H9 (cell line): ENCODE data around the gene GFER. TPM values are rescaled to one million over a fixed set of nuclear protein-coding genes. Genes with fewer than 3 reads are reported as not detected.

Experiments used
- DNase-seq: peaks from one replicate; pipeline ENCODE4 v3.0.0-alpha.2; 2017
- H2AFZ ChIP-seq: one replicate; pipeline ENCODE4 v1.6.1; 2013; ENCODE audit warnings: mild to moderate bottlenecking, low read length, control low read depth, moderate library complexity
- H2AK5ac ChIP-seq: 2 replicates; pipeline ENCODE4 v1.6.1; 2013; ENCODE audit warnings: low read length, control low read depth, mixed read lengths; ENCODE audit not compliant: insufficient read length
- H2BK120ac ChIP-seq: one replicate; pipeline ENCODE4 v1.6.1; 2013; ENCODE audit warnings: low read depth, mild to moderate bottlenecking, low read length, control low read depth, inconsistent platforms; ENCODE audit not compliant: poor library complexity, severe bottlenecking
- H2BK12ac ChIP-seq: 2 replicates; pipeline ENCODE4 v1.6.1; 2013; ENCODE audit warnings: low read length, control low read depth, mixed read lengths, low read depth; ENCODE audit not compliant: insufficient read length
- H2BK15ac ChIP-seq: 2 replicates; pipeline ENCODE4 v1.6.1; 2013; ENCODE audit warnings: low read depth, low read length, control low read depth
- H2BK20ac ChIP-seq: one replicate; pipeline ENCODE4 v1.6.1; 2013; ENCODE audit warnings: low read depth, mild to moderate bottlenecking, low read length, control low read depth, inconsistent platforms; ENCODE audit not compliant: poor library complexity, severe bottlenecking
- H2BK5ac ChIP-seq: 2 replicates; pipeline ENCODE4 v1.6.1; 2013; ENCODE audit warnings: low read length, control low read depth, mixed read lengths; ENCODE audit not compliant: insufficient read length
- H3K14ac ChIP-seq: 2 replicates; pipeline ENCODE4 v1.6.1; 2013; ENCODE audit warnings: low read length, control low read depth; ENCODE audit not compliant: insufficient read depth
- H3K18ac ChIP-seq: 2 replicates; pipeline ENCODE4 v1.6.1; 2013; ENCODE audit warnings: low read depth, mild to moderate bottlenecking, mixed read lengths, low read length, control low read depth; ENCODE audit not compliant: insufficient read length
- H3K23ac ChIP-seq: 2 replicates; pipeline ENCODE4 v1.6.1; 2013; ENCODE audit warnings: low read length, control low read depth, mixed read lengths, low read depth; ENCODE audit not compliant: insufficient read length
- H3K23me2 ChIP-seq: 2 replicates; pipeline ENCODE4 v1.6.1; 2013; ENCODE audit warnings: low read depth, mild to moderate bottlenecking, mixed read lengths, low read length, control low read depth; ENCODE audit not compliant: insufficient read length, poor library complexity, severe bottlenecking
- H3K27ac ChIP-seq: 2 replicates; pipeline ENCODE4 v1.5.1; 2013; ENCODE audit warnings: low read length, control low read depth, mixed read lengths, low read depth; ENCODE audit not compliant: insufficient read length
- H3K27me3 ChIP-seq: 2 replicates; pipeline ENCODE4 v1.6.1; 2013; ENCODE audit warnings: low read length, control low read depth, inconsistent platforms; ENCODE audit not compliant: insufficient read depth
- H3K4ac ChIP-seq: 2 replicates; pipeline ENCODE4 v1.6.1; 2013; ENCODE audit warnings: low read depth, mild to moderate bottlenecking, control low read depth, inconsistent platforms, low read length, moderate library complexity
- H3K4me1 ChIP-seq: 2 replicates; pipeline ENCODE4 v1.6.1; 2013; ENCODE audit warnings: low read length, control low read depth, inconsistent platforms; ENCODE audit not compliant: insufficient read depth
- H3K4me2 ChIP-seq: 2 replicates; pipeline ENCODE4 v1.6.1; 2013; ENCODE audit warnings: low read length, control low read depth, mixed read lengths; ENCODE audit not compliant: insufficient read length, insufficient read depth
- H3K56ac ChIP-seq: 2 replicates; pipeline ENCODE4 v1.6.1; 2013; ENCODE audit warnings: low read depth, mild to moderate bottlenecking, mixed read lengths, low read length, control low read depth; ENCODE audit not compliant: insufficient read length
- H3K79me1 ChIP-seq: 2 replicates; pipeline ENCODE4 v1.6.1; 2013; ENCODE audit warnings: low read depth, mild to moderate bottlenecking, moderate library complexity, low read length, control low read depth, inconsistent platforms; ENCODE audit not compliant: insufficient read depth, poor library complexity, severe bottlenecking
- H3K79me2 ChIP-seq: 2 replicates; pipeline ENCODE4 v1.6.1; 2013; ENCODE audit warnings: low read length, control low read depth, inconsistent platforms; ENCODE audit not compliant: insufficient read depth
- H3K9ac ChIP-seq: 2 replicates; pipeline ENCODE4 v1.6.1; 2013; ENCODE audit warnings: low read length, control low read depth, mixed read lengths; ENCODE audit not compliant: insufficient read length; ENCODE audit errors: extremely low read depth
- H3K9me3 ChIP-seq: one replicate; pipeline ENCODE4 v1.6.1; 2013; ENCODE audit warnings: low read depth, low read length, inconsistent platforms; ENCODE audit not compliant: control insufficient read depth
- H3T11ph ChIP-seq: one replicate; pipeline ENCODE4 v1.6.1; 2013; ENCODE audit warnings: mild to moderate bottlenecking, low read length, control low read depth, inconsistent platforms
- H4K20me1 ChIP-seq: one replicate; pipeline ENCODE4 v1.6.1; 2013; ENCODE audit not compliant: control insufficient read depth, insufficient read length, insufficient read depth
- H4K5ac ChIP-seq: 2 replicates; pipeline ENCODE4 v1.6.1; 2013; ENCODE audit warnings: low read depth, mild to moderate bottlenecking, mixed read lengths, low read length, control low read depth; ENCODE audit not compliant: insufficient read length
- H4K8ac ChIP-seq: replicated peaks from 2 replicates; pipeline ENCODE4 v1.6.1; 2013; ENCODE audit warnings: low read length, control low read depth, mixed read lengths, low read depth; ENCODE audit not compliant: insufficient read length
- H4K91ac ChIP-seq: 2 replicates; pipeline ENCODE4 v1.6.1; 2013; ENCODE audit warnings: low read depth, mild to moderate bottlenecking, moderate library complexity, mixed read lengths, low read length, control low read depth; ENCODE audit not compliant: insufficient read length
- H3K27ac Mint-ChIP-seq, 3 experiments: 2 replicates in 2 of 3; 3 replicates in 1 of 3; pipeline ENCODE4 v1.8.0; 2020 to 2021; ENCODE audit warnings: mixed read lengths in 3 of 3, mild to moderate bottlenecking in 1 of 3, moderate library complexity in 1 of 3
- H3K27me3 Mint-ChIP-seq: 2 replicates; pipeline ENCODE4 v1.8.0; 2021; ENCODE audit warnings: low read depth, mild to moderate bottlenecking, moderate library complexity, mixed read lengths
- H3K36me3 Mint-ChIP-seq, 3 experiments: 2 replicates in 2 of 3; 3 replicates in 1 of 3; pipeline ENCODE4 v1.8.0; 2020 to 2021; ENCODE audit warnings: low read depth in 3 of 3, mixed read lengths in 3 of 3; ENCODE audit not compliant: insufficient read depth in 1 of 3
- H3K4me1 Mint-ChIP-seq, 2 experiments: 2 replicates each; pipeline ENCODE4 v1.8.0; 2020; ENCODE audit warnings: mixed read lengths in 2 of 2
- H3K4me3 Mint-ChIP-seq, 2 experiments: 2 replicates in 1 of 2; 3 replicates in 1 of 2; pipeline ENCODE4 v1.8.0; 2020 to 2021; ENCODE audit warnings: mild to moderate bottlenecking in 2 of 2, mixed read lengths in 2 of 2, moderate library complexity in 1 of 2
- H3K9me3 Mint-ChIP-seq, 2 experiments: 2 replicates in 1 of 2; 3 replicates in 1 of 2; pipeline ENCODE4 v1.8.0; 2020; ENCODE audit warnings: mild to moderate bottlenecking in 2 of 2, mixed read lengths in 2 of 2, moderate library complexity in 1 of 2
- WGBS: extraction: QIAGEN DNeasy Blood & Tissue Kit; methylation state at CpG from one replicate; pipeline ENCODE4 v1.1.7; 2013; ENCODE audit warnings: missing lambda C conversion rate, low lambda C conversion rate, mixed read lengths; ENCODE audit not compliant: insufficient read length; ENCODE audit errors: extremely low coverage; 5-methylcytosine and 5-hydroxymethylcytosine counted together
- total RNA-seq: library from RNA; stranded (reverse); gene quantifications from 2 replicates; pipeline ENCODE4 v1.2.1, GENCODE V29; 2021
- TF ChIP-seq, protein P1 (sequence below): fragments of 200-600 bp; sonication (generic); conservative IDR thresholded peaks from 3 replicates; pipeline ENCODE4 v1.8.0; 2021; ENCODE audit warnings: antibody characterized with exemption, mild to moderate bottlenecking

The GFER gene
- total RNA-seq, 1 experiment from 2014 or later: 49.1 TPM

DNA sequence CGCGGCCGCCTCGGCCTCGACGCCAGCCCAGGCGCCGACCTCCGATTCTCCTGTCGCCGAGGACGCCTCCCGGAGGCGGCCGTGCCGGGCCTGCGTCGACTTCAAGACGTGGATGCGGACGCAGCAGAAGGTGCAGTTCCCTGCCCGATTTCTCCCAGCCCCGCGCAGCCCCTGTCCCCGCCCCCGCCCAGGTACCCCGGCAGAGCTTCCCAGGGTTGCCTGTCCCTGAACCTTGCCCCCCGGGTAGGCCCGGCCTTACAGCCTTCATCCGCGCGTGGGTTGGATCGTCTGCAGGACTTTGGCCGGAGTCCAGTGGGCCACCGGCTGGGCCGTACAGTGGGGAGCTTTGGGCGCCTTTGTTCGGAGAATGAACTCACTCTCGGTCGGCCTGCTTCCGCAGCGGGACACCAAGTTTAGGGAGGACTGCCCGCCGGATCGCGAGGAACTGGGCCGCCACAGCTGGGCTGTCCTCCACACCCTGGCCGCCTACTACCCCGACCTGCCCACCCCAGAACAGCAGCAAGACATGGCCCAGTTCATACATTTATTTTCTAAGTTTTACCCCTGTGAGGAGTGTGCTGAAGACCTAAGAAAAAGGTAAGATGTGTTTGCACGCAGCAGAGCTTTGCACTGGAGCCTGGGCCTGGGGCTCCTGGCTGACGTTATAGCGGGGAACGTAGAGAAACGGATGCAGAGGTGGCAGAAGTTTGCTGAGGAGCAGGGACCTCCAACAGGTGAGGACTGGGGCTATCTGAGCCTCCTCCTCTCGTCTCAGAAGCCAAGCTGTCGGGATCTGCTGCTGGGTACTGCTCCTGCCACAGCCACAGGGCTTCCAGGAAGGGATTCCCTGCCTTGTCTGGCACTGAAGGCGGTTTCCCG, 593 bp downstream of the GFER start:
- no peak overlapping the region for H4K5ac ChIP-seq
- peak overlapping the region in 2 of 3 experiments; percentile 26 to 92; a peak in 3 of 7 replicates for H3K27ac Mint-ChIP-seq
- H3K4ac ChIP-seq: no peak overlapping the region
- peak overlapping the region; percentile 52; the same call in 1 of the 2 replicates for H3K14ac ChIP-seq
- H4K91ac ChIP-seq: no peak overlapping the region
- H2BK120ac ChIP-seq: no peak overlapping the region
- H2BK12ac ChIP-seq: no peak overlapping the region
- WGBS: no CpG with 5 or more reads among the region's 58 CpGs
- no peak overlapping the region for H3K27ac ChIP-seq
- H2AK5ac ChIP-seq: no peak overlapping the region
- H3K9me3 Mint-ChIP-seq: no peaks in the 10 kb centered on the region; a peak in 1 of 5 replicates
- H3K27me3 Mint-ChIP-seq: peaks cover 57% of the 10 kb centered on the region
- H3K9ac ChIP-seq: peak overlapping the region; percentile 52
- H3K27me3 ChIP-seq: peaks cover 26% of the 10 kb centered on the region
- TF ChIP-seq, protein P1, sequence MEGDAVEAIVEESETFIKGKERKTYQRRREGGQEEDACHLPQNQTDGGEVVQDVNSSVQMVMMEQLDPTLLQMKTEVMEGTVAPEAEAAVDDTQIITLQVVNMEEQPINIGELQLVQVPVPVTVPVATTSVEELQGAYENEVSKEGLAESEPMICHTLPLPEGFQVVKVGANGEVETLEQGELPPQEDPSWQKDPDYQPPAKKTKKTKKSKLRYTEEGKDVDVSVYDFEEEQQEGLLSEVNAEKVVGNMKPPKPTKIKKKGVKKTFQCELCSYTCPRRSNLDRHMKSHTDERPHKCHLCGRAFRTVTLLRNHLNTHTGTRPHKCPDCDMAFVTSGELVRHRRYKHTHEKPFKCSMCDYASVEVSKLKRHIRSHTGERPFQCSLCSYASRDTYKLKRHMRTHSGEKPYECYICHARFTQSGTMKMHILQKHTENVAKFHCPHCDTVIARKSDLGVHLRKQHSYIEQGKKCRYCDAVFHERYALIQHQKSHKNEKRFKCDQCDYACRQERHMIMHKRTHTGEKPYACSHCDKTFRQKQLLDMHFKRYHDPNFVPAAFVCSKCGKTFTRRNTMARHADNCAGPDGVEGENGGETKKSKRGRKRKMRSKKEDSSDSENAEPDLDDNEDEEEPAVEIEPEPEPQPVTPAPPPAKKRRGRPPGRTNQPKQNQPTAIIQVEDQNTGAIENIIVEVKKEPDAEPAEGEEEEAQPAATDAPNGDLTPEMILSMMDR: no peak
- H2BK15ac ChIP-seq: no peak overlapping the region
- H3K9me3 ChIP-seq: no peaks in the 10 kb centered on the region
- H3K23ac ChIP-seq: no peak overlapping the region
- H4K20me1 ChIP-seq: peaks cover 2% of the 10 kb centered on the region
- no peak overlapping the region for H2AFZ ChIP-seq
- no peaks in the 10 kb centered on the region; the same call in 1 of the 2 replicates for H3K79me2 ChIP-seq
- peak overlapping the region; percentile 38 for H3K18ac ChIP-seq
- H3K79me1 ChIP-seq: no peaks in the 10 kb centered on the region
- peaks cover 0 to 20% (median 18%) of the 10 kb centered on the region in 3 experiments for H3K36me3 Mint-ChIP-seq
- H2BK5ac ChIP-seq: no peak overlapping the region
- H3K23me2 ChIP-seq: peaks cover 25% of the 10 kb centered on the region
- H4K8ac ChIP-seq: no peak overlapping the region
- H3K56ac ChIP-seq: no peak overlapping the region
- H2BK20ac ChIP-seq: no peak overlapping the region
- peak overlapping the region; percentile 81 for H3K4me2 ChIP-seq
- H3K4me3 Mint-ChIP-seq: peak overlapping the region; percentile 85 to 88
- no peak overlapping the region for H3T11ph ChIP-seq
- no peaks in the 10 kb centered on the region; the same call in 1 of the 2 replicates for H3K4me1 ChIP-seq
- DNase-seq: peak; percentile 58
- peaks cover 30 to 37% of the 10 kb centered on the region in 2 experiments for H3K4me1 Mint-ChIP-seq
